BE2C (cell line): ENCODE measurements around the gene ITPK1.

Source experiments
- DNase-seq: peaks from one replicate; pipeline ENCODE4 v3.0.0-alpha.2; 2020
- H3K27me3 ChIP-seq: fragments of 250-450 bp; sonication (Bioruptor Pico); 2 replicates; pipeline ENCODE4 v1.5.1; 2020; ENCODE audit warnings: mild to moderate bottlenecking
- H3K36me3 ChIP-seq: fragments of 250-450 bp; sonication (Bioruptor Pico); 2 replicates; pipeline ENCODE4 v1.5.1; 2020; ENCODE audit warnings: mild to moderate bottlenecking
- H3K4me1 ChIP-seq: fragments of 250-450 bp; sonication (Bioruptor Pico); 2 replicates; pipeline ENCODE4 v1.5.1; 2020
- H3K4me3 ChIP-seq: 2 replicates; pipeline ENCODE4 v1.5.1; 2011; ENCODE audit warnings: low read depth, low read length
- H3K9me3 ChIP-seq: fragments of 250-450 bp; sonication (Bioruptor Pico); 2 replicates; pipeline ENCODE4 v1.5.1; 2020
- TF ChIP-seq, protein P1 (sequence below): IDR thresholded peaks from 2 replicates; pipeline ENCODE4 v1.5.1; 2012; ENCODE audit warnings: mild to moderate bottlenecking, low read depth, low read length

The ITPK1 gene

DNA sequence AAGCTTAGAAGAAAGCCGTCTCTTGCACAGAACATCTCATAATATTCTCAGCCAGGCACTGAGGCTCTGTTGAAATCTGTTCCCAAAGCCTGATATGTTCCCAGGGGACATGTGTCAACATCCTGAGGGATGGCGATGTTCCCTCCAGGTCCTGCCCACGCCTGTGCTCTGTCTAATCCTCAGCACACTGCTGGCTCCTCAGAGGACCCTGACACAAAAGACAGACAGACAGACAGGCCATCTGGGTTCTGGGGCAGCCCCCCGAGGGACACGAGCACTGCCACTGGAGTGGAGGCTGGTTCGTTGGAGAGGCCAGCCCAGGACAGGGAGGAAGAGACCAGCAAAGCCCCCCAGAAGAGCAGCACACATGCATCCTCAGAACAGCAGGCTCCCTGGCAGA is 165.0 kb downstream of the ITPK1 start:
- Histone ChIP-seq H3K36me3 (peaks cover 35% of the 10 kb centered on the region), H3K4me1 (peaks cover 38% of the 10 kb centered on the region), H3K27me3 (no peaks in the 10 kb centered on the region), H3K9me3 (no peaks in the 10 kb centered on the region), H3K4me3 (no peak overlapping the region)
- TF ChIP-seq, protein P1, sequence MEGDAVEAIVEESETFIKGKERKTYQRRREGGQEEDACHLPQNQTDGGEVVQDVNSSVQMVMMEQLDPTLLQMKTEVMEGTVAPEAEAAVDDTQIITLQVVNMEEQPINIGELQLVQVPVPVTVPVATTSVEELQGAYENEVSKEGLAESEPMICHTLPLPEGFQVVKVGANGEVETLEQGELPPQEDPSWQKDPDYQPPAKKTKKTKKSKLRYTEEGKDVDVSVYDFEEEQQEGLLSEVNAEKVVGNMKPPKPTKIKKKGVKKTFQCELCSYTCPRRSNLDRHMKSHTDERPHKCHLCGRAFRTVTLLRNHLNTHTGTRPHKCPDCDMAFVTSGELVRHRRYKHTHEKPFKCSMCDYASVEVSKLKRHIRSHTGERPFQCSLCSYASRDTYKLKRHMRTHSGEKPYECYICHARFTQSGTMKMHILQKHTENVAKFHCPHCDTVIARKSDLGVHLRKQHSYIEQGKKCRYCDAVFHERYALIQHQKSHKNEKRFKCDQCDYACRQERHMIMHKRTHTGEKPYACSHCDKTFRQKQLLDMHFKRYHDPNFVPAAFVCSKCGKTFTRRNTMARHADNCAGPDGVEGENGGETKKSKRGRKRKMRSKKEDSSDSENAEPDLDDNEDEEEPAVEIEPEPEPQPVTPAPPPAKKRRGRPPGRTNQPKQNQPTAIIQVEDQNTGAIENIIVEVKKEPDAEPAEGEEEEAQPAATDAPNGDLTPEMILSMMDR, result no peak
- DNase-seq, result peak; percentile 75

DNA sequence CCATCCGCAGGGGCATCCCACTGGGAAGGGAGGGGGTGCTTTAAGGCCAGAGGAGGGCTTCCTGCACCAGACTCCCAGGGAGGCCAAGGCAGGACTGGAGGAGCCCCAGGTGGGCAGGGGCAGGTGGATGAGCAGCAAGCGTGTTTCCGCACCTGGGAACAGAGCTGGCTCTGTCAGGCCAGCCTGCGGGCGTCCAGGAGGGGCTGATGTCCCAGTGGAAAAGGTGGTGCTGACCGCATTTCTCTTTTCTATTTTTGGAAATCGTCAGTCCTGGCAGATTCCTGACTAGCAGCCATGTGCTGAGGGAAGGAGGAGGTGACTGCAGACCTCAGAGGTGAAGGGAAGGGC is 165.6 kb downstream of the ITPK1 start:
- no peak for DNase-seq
- no peaks in the 10 kb centered on the region for H3K27me3 ChIP-seq
- no peaks in the 10 kb centered on the region for H3K9me3 ChIP-seq
- TF ChIP-seq, protein P1, result no peak
- peaks cover 41% of the 10 kb centered on the region for H3K36me3 ChIP-seq
- peaks cover 44% of the 10 kb centered on the region for H3K4me1 ChIP-seq
- H3K4me3 ChIP-seq, result no peak overlapping the region

DNA sequence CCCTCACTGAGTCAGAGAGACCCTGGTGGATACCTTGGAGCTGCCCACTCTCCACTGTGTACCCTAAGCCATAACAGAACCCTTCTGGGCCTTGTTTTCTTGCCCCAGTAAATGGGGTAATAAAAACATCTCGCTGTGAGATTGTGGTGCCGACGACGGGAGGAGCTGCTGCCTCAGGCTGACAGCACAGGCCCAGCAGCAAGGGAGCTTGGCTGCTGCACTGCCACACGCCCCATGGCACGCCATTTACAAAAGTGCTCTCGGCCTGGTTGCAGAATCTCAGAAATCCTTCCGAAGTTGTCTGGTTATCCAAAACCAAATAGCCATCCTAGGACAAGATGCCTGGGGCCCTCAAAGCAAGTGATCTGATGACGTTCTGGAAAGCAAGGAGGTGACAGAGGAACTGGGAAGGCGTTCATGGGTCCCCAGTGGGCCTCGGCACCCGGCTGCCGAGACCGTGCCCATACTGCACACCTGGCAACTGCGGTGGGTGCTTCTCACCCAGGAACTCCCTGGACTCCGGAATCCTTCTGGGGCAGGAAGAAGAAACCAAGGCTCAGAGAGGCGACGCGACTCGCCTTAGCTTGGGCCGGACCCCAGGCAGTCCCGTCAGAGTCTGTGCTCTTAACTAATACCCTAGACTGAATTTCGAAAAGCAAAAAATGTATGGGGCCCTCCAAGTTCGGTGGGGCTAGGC is 166.1 kb downstream of the ITPK1 start:
- TF ChIP-seq, protein P1, result no peak

DNA sequence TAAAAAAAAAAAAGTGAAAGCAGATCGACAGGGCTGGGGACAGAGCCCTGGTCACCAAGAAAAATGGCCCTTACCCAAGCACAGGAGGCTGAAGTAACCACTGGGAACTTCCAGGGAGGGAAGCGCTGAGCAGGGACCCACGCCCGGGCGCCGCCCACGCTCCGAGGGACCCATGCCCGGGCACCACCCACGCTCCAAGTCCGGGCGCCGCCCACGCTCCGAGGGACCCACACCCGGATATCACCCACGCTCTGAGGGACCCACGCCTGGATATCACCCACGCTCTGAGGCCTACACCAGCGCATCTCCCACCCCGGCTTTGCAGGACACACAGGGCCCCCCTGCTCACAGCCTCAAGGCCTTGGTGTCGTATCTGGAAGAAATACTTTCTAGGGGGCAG is 167.1 kb downstream of the ITPK1 start:
- no peak for DNase-seq
- TF ChIP-seq, protein P1, result no peak
- Histone ChIP-seq H3K36me3 (peaks cover 41% of the 10 kb centered on the region), H3K27me3 (no peaks in the 10 kb centered on the region), H3K4me3 (no peak overlapping the region), H3K4me1 (peaks cover 54% of the 10 kb centered on the region), H3K9me3 (no peaks in the 10 kb centered on the region)

More for the DNA sequence above, 166.1 kb downstream of the ITPK1 start:
- no peak for DNase-seq
- peaks cover 41% of the 10 kb centered on the region for H3K36me3 ChIP-seq
- H3K27me3 ChIP-seq, result no peaks in the 10 kb centered on the region
- no peak overlapping the region for H3K4me3 ChIP-seq
- peaks cover 49% of the 10 kb centered on the region for H3K4me1 ChIP-seq
- H3K9me3 ChIP-seq, result no peaks in the 10 kb centered on the region

DNA sequence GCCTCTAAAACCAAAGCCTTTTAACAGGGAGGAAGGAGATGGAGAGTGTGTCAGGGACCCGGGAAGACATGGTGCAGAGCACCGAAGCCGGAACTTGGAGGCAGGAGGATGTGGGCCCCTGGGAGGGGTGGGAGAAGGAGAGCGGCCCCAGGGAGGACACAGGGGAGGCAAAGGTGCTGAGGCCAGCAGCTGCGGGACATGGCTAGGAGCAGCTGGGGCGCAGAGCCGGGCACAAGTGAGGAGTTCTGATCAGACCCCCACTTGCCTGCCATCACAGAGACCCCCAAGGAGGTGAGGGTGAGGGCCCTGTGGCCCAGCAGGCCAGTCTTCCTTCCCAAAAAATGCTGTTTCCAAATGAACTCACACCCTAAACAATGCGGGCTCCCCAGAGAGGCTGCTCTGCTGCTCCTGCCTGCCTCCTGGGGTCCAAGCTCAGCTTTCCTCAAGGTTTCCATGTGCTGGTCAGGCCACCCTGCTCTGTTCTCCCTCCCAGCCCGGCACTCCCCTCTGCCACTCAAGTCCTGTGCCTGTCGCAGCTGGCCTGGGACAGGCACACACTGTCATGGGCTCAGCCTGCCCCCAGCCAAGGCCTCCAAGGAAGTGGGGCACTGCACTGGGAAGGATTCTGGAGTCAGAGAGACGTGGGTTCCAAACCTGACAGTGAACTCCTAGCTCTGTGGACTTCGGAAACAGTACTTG is 168.7 kb downstream of the ITPK1 start:
- H3K27me3 ChIP-seq, result no peaks in the 10 kb centered on the region
- TF ChIP-seq, protein P1, result no peak

More for the DNA sequence above, 168.7 kb downstream of the ITPK1 start:
- H3K4me3 ChIP-seq, result no peak overlapping the region
- no peaks in the 10 kb centered on the region for H3K9me3 ChIP-seq
- peaks cover 47% of the 10 kb centered on the region for H3K4me1 ChIP-seq
- peaks cover 34% of the 10 kb centered on the region for H3K36me3 ChIP-seq
- DNase-seq, result no peak
